Jurkat, Clone E6-1 (cell line): Measurements from ENCODE around the gene RAB41. TPM values are rescaled to one million over a fixed set of nuclear protein-coding genes. Genes with fewer than 3 reads are reported as not detected.
"Not testable (repeated sequence)": the region's sequence is repeated elsewhere in the genome, so short reads cannot be mapped to it uniquely, and the experiment has no call there.

Experiments used
- DNase-seq: peaks from one replicate; pipeline ENCODE4 v3.0.0-alpha.2; 2011; ENCODE audit warnings: low read depth, low spot score
- H3K4me3 ChIP-seq: 2 replicates; pipeline ENCODE4 v1.5.1; 2011; ENCODE audit warnings: mild to moderate bottlenecking, low read length, control low read depth, moderate library complexity
- polyA plus RNA-seq: library from polyadenylated mRNA; unstranded; fragments of >200 nt; gene quantifications from one replicate; pipeline ENCODE4 v1.2.1, GENCODE V29; 2012; ENCODE audit warnings: missing spikeins; ENCODE audit not compliant: insufficient read length, insufficient read depth

The RAB41 gene
- polyA plus RNA-seq = not detected

GRCh38 chrX:70281951-70282350 is at the start of gene RAB41:
Gene RAB41, plus strand, starts transcription at chrX:70282172. Its CDS starts 46 bp downstream, at chrX:70282218.
- DNase-seq = no peak
- no peak within 1 kb of the TSS for H3K4me3 ChIP-seq

DNA sequence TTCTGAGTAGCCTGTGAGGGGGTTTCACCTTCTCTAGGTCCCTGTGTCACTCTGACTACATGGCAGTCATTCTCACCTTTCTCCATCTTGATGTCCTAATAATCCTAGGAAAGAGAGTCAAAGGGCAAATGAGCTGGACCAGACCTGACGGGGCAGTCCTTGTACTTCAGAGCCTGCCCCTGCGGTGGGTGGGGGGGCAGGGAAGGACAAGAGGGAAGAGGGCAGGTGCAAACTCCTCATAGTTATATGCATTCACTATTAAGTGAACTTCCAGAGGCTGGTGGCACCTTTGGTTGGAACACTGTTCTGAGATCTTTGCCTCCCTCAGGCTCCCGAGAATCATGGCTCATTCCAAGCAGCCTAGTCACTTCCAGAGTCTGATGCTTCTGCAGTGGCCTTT is 47.6 kb upstream of the RAB41 start, which contains the start of gene AWAT1:
TSS of gene AWAT1 (plus strand) at position 301 of the 400 bp plus-strand sequence. CDS start at position 342, 41 bp downstream.
- DNase-seq = no peak
- H3K4me3 ChIP-seq = no peak within 1 kb of the TSS

- no peak overlapping the region for H3K4me3 ChIP-seq
- no peak for DNase-seq
Measured at GRCh38 chrX:70240751-70241150, 41.2 kb upstream of the RAB41 start.

DNA sequence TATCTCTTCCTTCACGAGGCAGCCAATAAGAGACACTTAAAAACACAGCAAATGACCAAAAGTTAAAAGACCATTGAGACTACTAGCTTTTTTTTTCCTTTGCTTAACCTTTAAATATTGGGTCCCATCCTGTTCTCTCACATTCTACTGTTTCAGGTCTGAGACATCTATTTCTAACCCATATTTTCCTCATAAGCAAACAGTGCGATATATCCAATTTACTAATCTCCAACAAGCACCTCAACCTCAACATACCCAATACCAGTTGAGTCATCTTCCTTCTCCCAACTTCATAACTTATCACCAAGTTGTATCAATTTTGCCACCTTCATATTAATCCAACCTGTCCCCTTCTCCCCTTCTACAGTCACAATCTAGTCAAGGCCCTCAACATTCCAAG is 40.5 kb upstream of the RAB41 start:
- DNase-seq = no peak

DNA sequence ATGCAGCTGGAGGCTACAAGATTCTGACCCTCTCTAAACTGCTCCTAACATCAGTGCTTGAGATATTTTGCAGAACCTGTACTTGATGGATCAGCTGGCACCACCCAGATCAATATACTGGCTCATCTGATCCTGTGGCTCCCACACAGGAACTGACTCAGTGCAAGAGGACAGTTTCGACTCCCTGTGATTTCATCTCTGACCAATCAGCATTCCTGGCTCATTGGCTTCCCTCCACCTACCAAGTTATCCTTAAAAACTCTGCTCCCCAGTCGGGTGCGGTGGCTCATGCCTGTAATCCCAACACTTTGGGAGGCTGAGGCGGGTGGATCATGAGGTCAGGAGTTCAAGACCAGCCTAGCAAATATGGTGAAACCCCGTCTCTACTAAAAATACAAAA is 38.4 kb upstream of the RAB41 start:
- DNase-seq = not testable (repeated sequence)

More for the DNA sequence above, 40.5 kb upstream of the RAB41 start:
- no peak overlapping the region for H3K4me3 ChIP-seq

DNA sequence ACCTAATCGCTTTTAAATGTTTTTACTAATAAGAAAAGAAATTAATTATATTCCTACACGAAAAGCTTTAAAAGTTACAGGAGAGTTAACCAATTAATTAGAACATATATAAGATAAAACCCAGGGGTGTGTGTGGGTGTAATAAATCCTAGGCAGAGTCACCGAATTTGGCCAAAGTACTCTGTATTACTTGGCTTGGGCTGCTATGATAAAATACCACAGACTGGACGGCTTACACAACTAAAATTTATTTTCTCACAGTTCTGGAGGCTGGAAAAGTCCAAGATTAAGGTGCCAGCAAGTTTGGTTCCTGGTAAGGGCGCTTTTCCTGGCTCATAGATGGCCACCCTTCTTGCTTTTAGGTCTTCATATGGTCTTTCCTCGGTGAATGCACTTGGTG is 37.1 kb upstream of the RAB41 start:
- no peak for DNase-seq
- no peak overlapping the region for H3K4me3 ChIP-seq

More for the DNA sequence above, 38.4 kb upstream of the RAB41 start:
- H3K4me3 ChIP-seq = not testable (repeated sequence)

DNA sequence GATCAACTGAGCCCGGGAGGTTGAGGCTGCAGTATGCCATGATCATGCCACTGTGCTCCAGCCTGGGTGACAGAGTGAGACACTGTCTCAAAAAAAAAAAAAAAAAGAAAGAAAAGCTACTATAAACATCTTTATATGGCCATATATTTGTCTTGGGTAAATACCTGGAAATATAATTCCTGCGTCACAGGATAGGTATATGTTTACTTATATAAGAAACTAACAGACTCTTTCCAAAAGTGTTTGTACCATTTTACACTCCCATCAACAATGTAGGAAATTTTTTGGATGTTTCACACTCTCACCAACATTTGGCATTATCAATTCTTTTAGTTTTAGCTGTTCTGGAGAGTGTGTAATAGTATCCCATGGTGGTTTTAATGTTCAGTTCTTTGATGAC is 34.7 kb upstream of the RAB41 start:
- DNase-seq = no peak
- no peak overlapping the region for H3K4me3 ChIP-seq

DNA sequence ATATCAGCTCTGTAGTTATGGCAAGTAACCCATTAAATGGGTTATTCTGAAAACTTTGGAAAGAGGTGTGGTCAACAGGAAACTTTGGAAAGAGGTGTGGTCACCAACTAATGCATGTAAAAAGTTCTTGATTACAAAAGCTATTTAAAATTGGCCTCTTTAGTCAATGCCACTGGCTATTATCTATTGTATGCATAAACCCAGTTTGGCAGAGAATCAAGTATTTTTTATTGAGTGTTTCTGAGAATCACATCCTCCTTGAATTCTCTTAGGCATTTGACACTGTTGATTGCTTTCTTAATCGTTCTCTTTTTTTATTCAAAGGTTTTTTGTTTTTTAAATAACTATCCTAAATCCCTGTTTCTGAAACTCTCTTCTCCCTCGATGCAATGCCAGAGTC is 29.5 kb upstream of the RAB41 start:
- DNase-seq = no peak
- no peak overlapping the region for H3K4me3 ChIP-seq

DNA sequence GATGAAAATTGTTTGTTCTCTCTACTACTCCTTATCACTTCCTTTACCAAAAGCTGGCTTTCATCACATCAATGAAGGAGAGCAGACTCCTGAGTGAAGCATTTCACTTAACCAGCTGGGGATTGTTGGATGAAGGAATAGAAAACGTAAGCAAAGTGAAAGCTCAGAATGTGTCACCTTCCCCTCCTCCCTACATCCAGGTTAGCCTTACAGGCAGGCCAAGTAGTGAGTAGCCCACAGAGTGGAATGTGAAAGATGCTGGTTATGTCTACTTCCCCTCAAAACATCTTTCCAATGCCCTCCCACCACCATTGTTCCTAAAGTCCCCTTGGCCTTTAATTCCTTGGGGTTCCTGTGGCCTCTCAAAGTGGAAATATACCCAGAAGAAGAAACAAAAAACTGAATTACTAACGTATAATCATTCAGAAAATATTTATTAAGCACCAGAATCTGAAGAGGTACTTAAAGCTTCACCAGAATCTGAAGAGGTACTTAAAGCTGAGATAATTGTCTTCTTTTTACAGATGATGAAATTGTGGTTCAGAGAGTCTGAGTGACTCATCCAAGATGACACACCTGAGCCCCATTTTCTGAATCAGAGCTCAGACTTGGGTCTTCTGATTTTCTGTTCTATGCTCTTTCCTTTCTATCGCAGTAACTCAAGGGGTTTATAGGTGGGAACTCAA is 28.5 kb upstream of the RAB41 start:
- H3K4me3 ChIP-seq = no peak overlapping the region
- no peak for DNase-seq

DNA sequence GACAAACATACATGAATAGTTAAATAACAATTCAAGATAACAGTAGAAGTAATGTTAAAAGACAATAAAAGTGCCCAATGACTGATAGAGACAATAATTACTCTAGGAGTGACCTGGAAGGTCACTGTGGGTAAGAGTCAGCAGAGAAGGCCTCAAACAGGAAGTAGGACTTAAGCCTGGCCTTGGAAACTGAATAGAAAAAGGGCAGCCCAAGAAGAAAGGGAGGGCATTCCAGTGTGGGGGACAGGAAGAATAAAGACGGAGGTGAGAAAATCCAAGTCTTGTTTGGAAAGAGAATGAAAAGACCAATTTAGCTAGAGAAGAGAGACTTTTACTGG is 27.9 kb upstream of the RAB41 start:
- no peak for DNase-seq
- H3K4me3 ChIP-seq = no peak overlapping the region

- H3K4me3 ChIP-seq = no peak overlapping the region
- DNase-seq = no peak
Measured at GRCh38 chrX:70254909-70255308, 27.1 kb upstream of the RAB41 start.

GRCh38 chrX:70255452-70255851 is 26.5 kb upstream of the RAB41 start:
- DNase-seq = no peak
- H3K4me3 ChIP-seq = no peak overlapping the region

- no peak for DNase-seq
- H3K4me3 ChIP-seq = no peak overlapping the region
Measured at GRCh38 chrX:70257423-70258288, 24.3 kb upstream of the RAB41 start.

DNA sequence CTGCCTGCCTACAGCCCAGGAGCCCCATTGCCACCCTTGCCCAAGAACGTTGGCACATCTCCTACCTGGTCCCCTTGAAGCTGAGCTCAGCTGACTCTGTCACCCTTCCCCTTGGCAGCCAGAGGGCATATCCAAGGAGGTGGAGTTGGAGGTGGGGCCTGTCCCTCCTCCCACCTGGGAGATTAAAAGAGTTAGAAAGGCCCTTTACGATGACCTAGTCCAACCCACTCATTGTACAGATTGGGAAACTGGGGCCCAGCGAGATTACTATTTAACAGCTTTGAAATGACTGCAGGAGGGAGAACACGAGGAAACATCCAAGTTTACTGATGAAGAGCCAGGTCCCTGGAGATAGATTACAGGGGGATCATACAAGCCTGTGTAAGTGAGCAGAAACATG is 21.9 kb upstream of the RAB41 start, which contains the start of gene P2RY4:
TSS of gene P2RY4 (minus strand) at position 101 of the 400 bp plus-strand sequence. CDS start 580 bp downstream, outside the sequence.
- no peak for DNase-seq

DNA sequence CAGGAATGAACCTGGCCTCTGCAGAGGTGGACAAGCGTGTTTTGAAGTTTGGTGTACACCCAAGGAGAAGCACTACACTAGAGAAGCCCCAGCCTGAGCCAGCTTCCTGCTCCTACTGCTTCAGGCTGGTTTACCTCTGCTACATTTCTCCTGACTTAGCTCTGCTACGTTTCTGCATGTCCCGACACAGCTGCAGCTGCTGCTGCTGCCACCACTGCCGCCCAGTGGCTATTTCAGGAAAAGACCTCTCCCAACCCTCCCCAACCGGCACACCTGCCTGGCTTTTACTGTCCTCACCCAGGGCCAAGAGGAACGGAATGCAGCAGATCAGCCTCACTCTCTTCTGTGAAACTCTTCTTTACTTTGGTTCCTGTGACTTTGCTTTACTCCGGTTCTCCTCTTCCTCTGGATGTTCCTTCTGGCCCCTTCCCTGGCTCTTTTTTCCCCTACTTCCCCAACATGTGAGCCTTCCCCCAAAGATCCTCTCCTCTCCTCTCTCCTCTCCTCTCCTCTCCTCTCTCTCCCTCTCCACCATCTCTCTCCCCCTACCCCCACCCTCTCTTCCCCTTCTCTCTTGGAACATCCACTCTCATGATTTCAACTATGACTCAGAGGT is 18.9 kb upstream of the RAB41 start:
- peak; percentile 0 for DNase-seq
- H3K4me3 ChIP-seq = no peak overlapping the region

More for the DNA sequence above, 21.9 kb upstream of the RAB41 start, which contains the start of gene P2RY4:
- H3K4me3 ChIP-seq = no peak within 1 kb of the TSS

DNA sequence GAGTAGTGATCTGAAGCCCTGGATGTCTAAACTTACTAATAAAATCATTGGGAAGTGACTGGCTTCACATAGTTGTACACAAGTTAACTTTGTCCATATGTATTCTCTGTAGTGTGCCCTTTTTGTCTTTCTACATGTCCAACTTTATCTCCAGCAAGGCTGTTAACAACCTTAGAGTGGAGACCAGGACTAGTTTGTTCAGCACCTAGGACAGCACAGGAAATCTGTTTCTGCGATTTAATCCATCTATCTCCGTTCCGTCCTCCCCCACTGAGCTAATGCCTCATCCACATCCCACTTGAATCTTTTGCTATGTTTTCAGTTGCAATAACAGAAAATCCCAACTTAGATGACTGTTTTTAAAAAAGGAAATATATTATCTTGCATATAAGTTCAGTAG is 17.2 kb upstream of the RAB41 start:
- no peak for DNase-seq
- H3K4me3 ChIP-seq = no peak overlapping the region

- no peak within 1 kb of the TSS for H3K4me3 ChIP-seq
- no peak for DNase-seq
Measured at GRCh38 chrX:70268034-70268433, 13.9 kb upstream of the RAB41 start, which contains the start of gene ARR3. Gene ARR3, plus strand, starts transcription at chrX:70268334. Its CDS starts 1,052 bp downstream, at chrX:70269386.

DNA sequence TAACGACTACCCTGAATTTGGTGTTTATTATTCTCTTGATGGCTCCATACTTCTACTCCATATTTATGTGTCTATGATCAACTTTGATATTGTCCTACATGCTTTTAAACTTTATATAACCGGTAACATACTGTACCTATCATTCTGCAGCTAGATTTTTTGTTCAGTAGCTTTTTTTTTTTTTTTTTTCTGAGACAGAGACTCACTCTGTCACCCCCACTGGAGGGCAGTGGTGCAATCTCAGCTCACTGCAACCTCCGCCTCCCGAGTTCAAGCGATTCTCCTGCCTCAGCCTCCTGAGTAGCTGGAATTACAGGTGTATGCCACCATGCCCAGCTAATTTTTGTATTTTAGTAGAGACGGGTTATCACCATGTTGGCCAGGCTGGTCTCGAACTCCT is 7.9 kb upstream of the RAB41 start:
- not testable (repeated sequence) for H3K4me3 ChIP-seq, DNase-seq

DNA sequence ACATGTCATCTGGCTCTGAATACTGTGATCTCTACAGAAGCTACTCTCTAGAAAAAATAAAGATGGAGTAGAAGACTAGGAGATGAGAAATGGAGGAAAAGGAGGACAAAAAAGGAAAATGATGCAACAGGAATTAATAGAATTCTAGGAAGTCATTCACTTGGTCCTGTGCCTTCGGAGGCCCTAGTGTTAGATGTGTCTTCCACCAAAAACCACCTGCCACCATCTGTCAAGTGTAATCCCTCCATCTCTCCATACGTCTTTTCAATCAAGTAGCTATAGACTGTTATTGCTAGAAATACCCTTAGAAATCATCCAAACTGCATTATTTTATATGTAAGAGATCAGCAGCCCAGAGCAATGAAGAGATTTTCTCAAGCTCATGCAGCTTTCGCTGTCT is 2.9 kb upstream of the RAB41 start:
- DNase-seq = no peak
- no peak overlapping the region for H3K4me3 ChIP-seq

GRCh38 chrX:70280573-70280972 is 1.4 kb upstream of the RAB41 start:
- no peak for DNase-seq
- no peak overlapping the region for H3K4me3 ChIP-seq
